ENCODE data around the gene CBX4.
A peak's percentile ranks its signal among the peaks of the same experiment; 100 is the strongest.

Gene CBX4

DNA sequence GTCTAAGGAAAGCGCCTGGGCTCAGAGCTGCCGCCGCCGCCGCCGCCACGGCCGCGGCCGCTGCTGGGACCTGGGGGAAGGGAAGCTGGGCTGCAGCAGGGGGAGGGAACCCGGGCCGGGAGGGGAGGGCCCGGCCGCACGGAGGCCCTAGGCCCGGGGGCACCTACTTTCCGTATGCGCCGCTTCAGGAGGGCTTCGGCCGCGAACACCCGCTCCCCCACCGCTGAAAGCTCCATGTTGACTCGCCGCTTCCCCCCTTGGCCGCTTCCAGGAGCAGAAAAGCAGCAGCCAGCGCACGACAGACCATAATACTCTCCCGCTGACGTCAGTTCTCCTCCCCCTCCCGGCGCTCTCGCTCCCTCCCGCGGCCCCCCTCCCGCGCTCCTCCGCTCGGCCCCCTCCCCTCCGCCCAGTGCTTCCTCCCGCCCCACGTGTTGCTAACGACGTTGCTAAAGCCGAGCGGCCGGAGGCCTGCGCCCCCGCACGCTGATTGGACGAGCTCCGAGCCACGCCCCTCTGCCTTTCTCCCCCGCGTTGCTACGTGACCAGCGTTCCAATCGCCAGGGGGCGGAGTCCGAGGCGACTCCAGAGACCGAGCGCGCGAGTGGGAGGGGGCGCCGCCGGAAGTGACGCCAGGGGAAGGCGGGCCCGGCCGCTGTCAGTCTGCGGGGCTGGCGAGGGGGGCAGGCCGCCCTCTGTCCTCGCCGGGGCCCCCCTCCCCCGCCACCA lies 42.3 kb downstream of the CBX4 start, which contains the start of gene CBX8:
TSS of gene CBX8 (minus strand) at position 315 of the 729 bp plus-strand sequence. CDS start at position 236, 79 bp downstream.
- Histone ChIP-seq H3K9ac (ENCODE audit: low read depth, low read length) (peak within 1 kb of the TSS; percentile 70), H3K4me1 (ENCODE audit: control insufficient read depth, insufficient read depth, low read length) (peaks cover 11% of the 10 kb centered on the region), H3K27me3 (ENCODE audit: control insufficient read depth, insufficient read depth, low read length) (peaks cover 86% of the 10 kb centered on the region), H3K9me3 (ENCODE audit: control insufficient read depth, insufficient read depth, low read length) (no peaks in the 10 kb centered on the region), H3K4me3 (ENCODE audit: low read depth, low read length) (peak within 1 kb of the TSS; percentile 61), H3K36me3 (ENCODE audit: control insufficient read depth, insufficient read depth, low read length) (no peaks in the 10 kb centered on the region)

DNA sequence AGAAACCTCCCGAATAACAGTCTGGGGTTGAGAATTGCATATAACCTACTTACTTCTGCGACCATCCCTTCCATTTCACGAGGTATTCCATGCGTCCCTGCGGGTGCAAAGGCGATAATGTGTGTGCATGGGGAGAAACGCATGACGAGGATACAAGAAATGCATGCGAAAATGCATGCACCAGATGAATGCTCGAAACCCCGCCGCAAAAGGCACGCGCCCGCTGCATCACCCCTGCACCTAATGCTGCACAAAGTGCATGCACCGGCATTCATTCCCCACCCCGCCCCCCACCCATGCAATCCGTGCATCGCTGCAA lies 42.8 kb downstream of the CBX4 start:
- Histone ChIP-seq H3K9ac (ENCODE audit: low read depth, low read length) (no peak overlapping the region), H3K27me3 (ENCODE audit: control insufficient read depth, insufficient read depth, low read length) (peaks cover 86% of the 10 kb centered on the region), H3K9me3 (ENCODE audit: control insufficient read depth, insufficient read depth, low read length) (no peaks in the 10 kb centered on the region), H3K4me3 (ENCODE audit: low read depth, low read length) (peak overlapping the region; percentile 61), H3K36me3 (ENCODE audit: control insufficient read depth, insufficient read depth, low read length) (no peaks in the 10 kb centered on the region), H3K4me1 (ENCODE audit: control insufficient read depth, insufficient read depth, low read length) (peaks cover 11% of the 10 kb centered on the region)

DNA sequence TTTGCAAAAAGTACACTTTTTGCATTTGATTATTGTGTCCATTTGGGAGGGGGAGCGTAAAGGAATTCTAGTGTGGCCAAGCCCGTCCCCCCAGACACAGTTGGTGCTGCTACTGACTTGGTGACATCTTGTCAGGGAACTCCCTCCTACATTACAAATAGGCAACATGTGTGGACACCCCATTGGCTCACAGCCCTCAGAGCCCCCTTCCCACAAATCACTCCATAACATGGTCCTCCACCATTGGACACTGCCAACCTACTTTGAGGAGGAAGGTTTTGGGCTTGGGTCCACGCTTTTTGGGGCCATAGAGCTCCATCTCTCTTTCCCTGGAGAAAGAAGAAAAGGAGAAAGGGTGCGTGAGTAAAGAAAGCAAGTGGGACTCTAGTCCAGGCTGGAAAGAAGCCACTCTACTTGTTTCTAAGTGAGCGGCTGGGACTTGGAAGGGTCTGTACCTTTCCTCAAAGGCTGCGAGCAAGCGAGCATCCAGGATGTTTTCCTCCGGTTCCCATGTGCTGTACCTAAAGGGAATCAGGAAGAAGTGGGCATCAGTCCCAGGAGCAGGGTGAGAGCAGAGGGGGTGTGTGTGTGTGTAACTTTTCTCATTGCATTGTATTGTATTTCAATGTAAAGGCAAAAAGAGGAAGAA lies 43.3 kb downstream of the CBX4 start:
- H3K9me3 ChIP-seq (ENCODE audit: control insufficient read depth, insufficient read depth, low read length) = no peaks in the 10 kb centered on the region
- H3K4me1 ChIP-seq (ENCODE audit: control insufficient read depth, insufficient read depth, low read length) = peaks cover 11% of the 10 kb centered on the region
- H3K27me3 ChIP-seq (ENCODE audit: control insufficient read depth, insufficient read depth, low read length) = peaks cover 86% of the 10 kb centered on the region
- H3K36me3 ChIP-seq (ENCODE audit: control insufficient read depth, insufficient read depth, low read length) = no peaks in the 10 kb centered on the region
- H3K4me3 ChIP-seq (ENCODE audit: low read depth, low read length) = peak overlapping the region; percentile 61
- H3K9ac ChIP-seq (ENCODE audit: low read depth, low read length) = no peak overlapping the region

DNA sequence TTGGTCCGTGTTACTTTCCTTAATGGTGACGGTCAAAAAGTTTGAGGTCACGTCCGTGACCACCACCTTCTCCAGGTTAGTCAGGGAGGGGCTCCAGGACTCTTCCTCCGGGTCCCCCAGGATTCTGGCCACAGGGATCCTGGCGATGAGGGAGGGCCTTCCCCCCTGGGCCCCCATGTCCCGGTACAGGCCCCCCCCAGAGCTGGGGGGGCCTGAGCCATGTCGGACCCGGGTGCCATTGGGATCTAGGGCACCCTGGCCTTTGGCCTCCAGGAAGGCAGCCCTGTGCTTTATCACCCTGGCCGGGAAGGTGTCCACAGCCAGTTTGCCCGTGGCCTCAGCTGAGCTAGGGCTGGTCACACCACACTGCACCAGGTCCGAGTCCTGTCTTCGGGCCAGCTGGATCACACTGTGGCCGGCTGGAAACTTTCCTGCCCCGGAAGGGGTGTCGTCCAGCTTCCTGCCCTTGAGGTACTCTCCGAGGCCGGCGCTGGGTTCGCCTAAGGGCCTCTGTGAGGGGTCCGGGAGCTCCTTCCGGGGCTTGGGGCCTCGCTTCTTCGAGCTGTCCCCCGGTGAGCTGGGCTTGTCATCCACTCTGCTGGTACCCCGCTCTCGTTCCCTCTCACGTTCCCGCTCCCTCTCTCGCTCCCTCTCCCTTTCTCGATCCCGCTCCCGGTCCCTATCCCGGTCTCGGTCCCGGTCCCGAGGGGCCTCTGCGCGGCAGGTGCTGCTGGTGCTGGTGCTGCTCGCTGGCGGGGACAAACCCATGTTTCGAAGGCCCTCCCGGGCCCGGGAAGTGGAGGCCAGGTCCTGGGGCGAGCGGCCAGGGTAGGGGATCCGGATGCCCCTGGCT lies 44.4 kb downstream of the CBX4 start:
- H3K36me3 ChIP-seq (ENCODE audit: control insufficient read depth, insufficient read depth, low read length) = no peaks in the 10 kb centered on the region
- H3K4me3 ChIP-seq (ENCODE audit: low read depth, low read length) = peak overlapping the region; percentile 41
- peaks cover 11% of the 10 kb centered on the region for H3K4me1 ChIP-seq (ENCODE audit: control insufficient read depth, insufficient read depth, low read length)
- peaks cover 86% of the 10 kb centered on the region for H3K27me3 ChIP-seq (ENCODE audit: control insufficient read depth, insufficient read depth, low read length)
- no peak overlapping the region for H3K9ac ChIP-seq (ENCODE audit: low read depth, low read length)
- H3K9me3 ChIP-seq (ENCODE audit: control insufficient read depth, insufficient read depth, low read length) = no peaks in the 10 kb centered on the region

GRCh38 chr17:79793924-79794304 lies 45.3 kb downstream of the CBX4 start:
- Histone ChIP-seq H3K4me1 (ENCODE audit: control insufficient read depth, insufficient read depth, low read length) (peaks cover 14% of the 10 kb centered on the region), H3K27me3 (ENCODE audit: control insufficient read depth, insufficient read depth, low read length) (peaks cover 84% of the 10 kb centered on the region), H3K4me3 (ENCODE audit: low read depth, low read length) (peak overlapping the region; percentile 32), H3K9me3 (ENCODE audit: control insufficient read depth, insufficient read depth, low read length) (no peaks in the 10 kb centered on the region), H3K9ac (ENCODE audit: low read depth, low read length) (no peak overlapping the region), H3K36me3 (ENCODE audit: control insufficient read depth, insufficient read depth, low read length) (no peaks in the 10 kb centered on the region)

- peaks cover 84% of the 10 kb centered on the region for H3K27me3 ChIP-seq (ENCODE audit: control insufficient read depth, insufficient read depth, low read length)
- no peaks in the 10 kb centered on the region for H3K36me3 ChIP-seq (ENCODE audit: control insufficient read depth, insufficient read depth, low read length)
- H3K4me1 ChIP-seq (ENCODE audit: control insufficient read depth, insufficient read depth, low read length) = peaks cover 19% of the 10 kb centered on the region
- H3K9ac ChIP-seq (ENCODE audit: low read depth, low read length) = no peak overlapping the region
- peak overlapping the region; percentile 32 for H3K4me3 ChIP-seq (ENCODE audit: low read depth, low read length)
- H3K9me3 ChIP-seq (ENCODE audit: control insufficient read depth, insufficient read depth, low read length) = no peaks in the 10 kb centered on the region
Observed at GRCh38 chr17:79792984-79793923, 46.0 kb downstream of the CBX4 start.

- Histone ChIP-seq H3K9me3 (ENCODE audit: control insufficient read depth, insufficient read depth, low read length) (no peaks in the 10 kb centered on the region), H3K27me3 (ENCODE audit: control insufficient read depth, insufficient read depth, low read length) (peaks cover 87% of the 10 kb centered on the region), H3K9ac (ENCODE audit: low read depth, low read length) (no peak overlapping the region), H3K36me3 (ENCODE audit: control insufficient read depth, insufficient read depth, low read length) (no peaks in the 10 kb centered on the region), H3K4me3 (ENCODE audit: low read depth, low read length) (no peak overlapping the region), H3K4me1 (ENCODE audit: control insufficient read depth, insufficient read depth, low read length) (peaks cover 19% of the 10 kb centered on the region)
Observed at GRCh38 chr17:79792341-79792871, 46.8 kb downstream of the CBX4 start.

GRCh38 chr17:79791735-79792161 lies 47.5 kb downstream of the CBX4 start:
- Histone ChIP-seq H3K4me1 (ENCODE audit: control insufficient read depth, insufficient read depth, low read length) (peaks cover 19% of the 10 kb centered on the region), H3K36me3 (ENCODE audit: control insufficient read depth, insufficient read depth, low read length) (no peaks in the 10 kb centered on the region), H3K27me3 (ENCODE audit: control insufficient read depth, insufficient read depth, low read length) (peaks cover 91% of the 10 kb centered on the region), H3K4me3 (ENCODE audit: low read depth, low read length) (no peak overlapping the region), H3K9me3 (ENCODE audit: control insufficient read depth, insufficient read depth, low read length) (no peaks in the 10 kb centered on the region), H3K9ac (ENCODE audit: low read depth, low read length) (no peak overlapping the region)

DNA sequence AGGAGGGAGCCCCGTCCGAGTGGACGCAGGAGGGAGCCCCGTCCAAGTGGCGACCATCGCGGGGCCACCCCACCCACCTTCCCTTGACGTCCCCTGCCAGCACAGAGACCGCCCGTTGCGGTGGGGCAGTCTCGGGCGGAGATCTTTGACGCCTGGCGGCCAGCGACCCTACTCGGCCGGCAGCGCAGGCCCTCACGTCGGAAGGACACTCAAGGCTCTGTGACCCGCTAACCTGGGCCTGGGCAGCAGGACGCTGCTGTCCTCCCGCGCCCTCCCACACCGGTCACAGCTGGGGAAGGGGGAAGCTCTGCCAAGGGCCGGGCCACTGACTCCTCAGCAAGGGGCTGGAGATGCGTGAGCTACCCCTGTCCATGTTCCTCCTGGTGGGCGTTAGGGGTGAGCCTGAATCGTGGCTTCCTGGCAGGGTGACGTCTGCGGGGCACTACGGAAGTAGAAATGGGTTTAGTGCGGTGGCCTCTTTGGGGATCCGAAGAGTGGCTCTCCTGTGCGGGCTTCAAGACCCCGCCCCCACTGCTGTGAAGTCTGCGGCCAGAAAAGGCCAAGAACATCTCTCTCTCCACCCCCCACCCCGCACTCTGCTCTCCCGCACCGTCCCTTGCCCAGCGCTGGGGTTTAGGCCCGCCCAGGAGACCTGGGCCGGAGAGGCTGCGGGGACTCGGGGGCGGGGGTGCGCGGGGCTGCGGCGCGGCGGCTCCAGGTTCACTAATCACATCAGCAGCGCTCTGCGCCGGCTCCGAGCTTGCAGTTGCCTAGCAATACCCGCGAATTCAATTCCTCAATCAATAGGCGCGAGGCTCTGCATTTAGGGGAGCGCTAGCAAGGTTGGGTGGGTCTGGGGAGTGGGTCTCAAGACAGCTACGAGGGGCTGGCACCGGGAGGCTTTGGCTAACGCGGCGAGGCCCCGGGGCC lies 48.2 kb downstream of the CBX4 start:
- Histone ChIP-seq H3K36me3 (ENCODE audit: control insufficient read depth, insufficient read depth, low read length) (no peaks in the 10 kb centered on the region), H3K9ac (ENCODE audit: low read depth, low read length) (no peak overlapping the region), H3K4me3 (ENCODE audit: low read depth, low read length) (peak overlapping the region; percentile 13), H3K4me1 (ENCODE audit: control insufficient read depth, insufficient read depth, low read length) (peaks cover 15% of the 10 kb centered on the region), H3K27me3 (ENCODE audit: control insufficient read depth, insufficient read depth, low read length) (peaks cover 87% of the 10 kb centered on the region), H3K9me3 (ENCODE audit: control insufficient read depth, insufficient read depth, low read length) (no peaks in the 10 kb centered on the region)

Data from iPS-15b (cell line).